ENCODE results near the gene ZNF417. TPM values are rescaled to one million over a fixed set of nuclear protein-coding genes. Genes with fewer than 3 reads are reported as not detected.
"Not testable (repeated sequence)": the region's sequence is repeated elsewhere in the genome, so short reads cannot be mapped to it uniquely, and the experiment has no call there.

Gene ZNF417
- total RNA-seq, 1 donor from 2014 or later: 27.1 TPM

DNA sequence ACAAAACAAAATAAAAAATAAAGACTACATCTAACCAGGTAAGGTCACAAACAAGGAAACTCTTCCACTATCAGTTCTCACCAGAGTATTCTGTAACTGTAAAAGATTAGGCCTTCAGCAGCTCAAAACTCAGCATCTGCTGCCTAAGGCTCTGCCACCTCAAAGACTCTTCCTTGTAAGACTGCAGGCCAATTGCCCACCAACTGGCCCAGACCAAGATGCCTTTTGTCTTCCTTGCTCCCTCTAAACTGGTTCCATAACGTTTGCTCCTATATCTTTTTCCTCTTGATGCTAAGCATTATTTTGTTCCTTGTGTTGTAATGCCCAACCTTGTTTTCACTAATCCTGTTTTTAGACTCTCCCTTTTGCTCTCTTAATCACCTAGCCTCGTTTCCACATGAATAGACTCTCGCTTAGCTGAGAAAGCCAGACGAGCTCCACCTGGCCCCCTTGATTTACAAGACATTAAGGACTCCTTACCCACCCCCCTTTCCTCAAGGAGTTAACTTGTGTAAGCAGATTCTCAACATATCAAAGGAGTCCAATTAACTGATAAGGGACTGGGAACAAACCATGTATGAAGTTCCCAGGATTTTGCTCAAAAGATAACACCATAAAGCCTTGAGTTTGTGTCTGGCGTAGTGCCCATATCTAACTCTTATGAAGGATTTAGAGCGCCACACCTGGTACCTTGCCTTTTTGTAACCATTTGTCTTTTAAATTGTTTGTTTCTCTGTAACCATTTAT is 29.0 kb downstream of the ZNF417 start:
- no peak for DNase-seq (ENCODE audit: low spot score)

- DNase-seq (ENCODE audit: low spot score): no peak
These were observed 30.3 kb downstream of the ZNF417 start for GRCh38 chr19:57886046-57886445.

DNA sequence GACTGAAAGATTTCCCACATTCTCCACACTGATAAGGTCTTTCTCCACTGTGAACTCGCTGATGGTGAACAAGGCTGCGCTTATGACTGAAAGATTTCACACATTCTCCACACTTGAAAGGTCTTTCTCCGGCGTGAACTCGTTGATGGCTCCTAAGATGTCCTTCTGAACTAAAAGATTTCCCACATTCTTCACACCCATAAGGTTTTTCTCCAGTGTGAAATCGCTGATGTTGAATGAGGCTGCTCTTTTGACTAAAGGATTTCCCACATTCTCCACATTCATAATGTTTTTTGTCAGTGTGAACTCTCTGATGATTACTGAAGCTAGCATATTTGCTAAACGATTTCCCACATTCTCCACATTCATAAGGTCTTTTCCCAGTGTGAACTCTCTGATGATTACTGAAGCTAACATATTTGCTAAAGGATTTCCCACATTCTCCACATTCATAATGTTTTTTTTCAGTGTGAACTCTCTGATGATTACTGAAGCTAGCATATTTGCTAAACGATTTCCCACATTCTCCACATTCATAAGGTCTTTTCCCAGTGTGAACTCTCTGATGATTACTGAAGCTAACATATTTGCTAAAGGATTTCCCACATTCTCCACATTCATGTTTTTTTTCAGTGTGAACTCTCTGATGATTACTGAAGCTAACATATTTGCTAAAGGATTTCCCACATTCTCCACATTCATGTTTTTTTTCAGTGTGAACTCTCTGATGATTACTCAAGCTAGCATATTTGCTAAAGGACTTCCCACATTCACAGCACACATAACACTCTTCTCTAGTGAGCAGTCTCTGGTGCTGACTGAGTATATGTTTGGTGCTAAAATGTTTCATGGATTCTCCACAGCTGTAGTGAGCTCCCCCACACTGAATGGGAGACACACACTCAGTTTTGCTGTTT is 42.3 kb downstream of the ZNF417 start:
- DNase-seq (ENCODE audit: low spot score): not testable (repeated sequence)

GRCh38 chr19:57872450-57872849 is 43.9 kb downstream of the ZNF417 start:
- DNase-seq (ENCODE audit: low spot score): no peak

- DNase-seq (ENCODE audit: low spot score): no peak
These were observed 46.2 kb downstream of the ZNF417 start for GRCh38 chr19:57870225-57870624.

GRCh38 chr19:57869655-57870054 is 46.7 kb downstream of the ZNF417 start:
- DNase-seq (ENCODE audit: low spot score): not testable (repeated sequence)

GRCh38 chr19:57867868-57868492 is 48.4 kb downstream of the ZNF417 start:
- DNase-seq (ENCODE audit: low spot score): no peak

Other genes starting within 250 kb of the ZNF417 start
- gene ZSCAN4, start 247.7 kb downstream of the ZNF417 start, total RNA-seq: 1.7 TPM
- 21.5 TPM for gene ZNF551, start 234.6 kb downstream of the ZNF417 start, total RNA-seq
- gene ZNF154, start 207.4 kb downstream of the ZNF417 start, total RNA-seq: 14.2 TPM
- 10.9 TPM for gene ZNF671, start 189.0 kb downstream of the ZNF417 start, total RNA-seq
- gene ZNF776, start 169.8 kb downstream of the ZNF417 start, total RNA-seq: 22.2 TPM
- gene ZNF586, start 146.9 kb downstream of the ZNF417 start, total RNA-seq: 31.6 TPM
- gene ZNF552, start 101.7 kb downstream of the ZNF417 start, total RNA-seq: 67.1 TPM
- gene ZNF587B, start 86.3 kb downstream of the ZNF417 start, total RNA-seq: 38.3 TPM
- 60.2 TPM for gene ZNF587, start 66.7 kb downstream of the ZNF417 start, total RNA-seq
- 51.7 TPM for gene ZNF814, start 27.6 kb downstream of the ZNF417 start, total RNA-seq
- gene ZNF418, start 18.8 kb upstream of the ZNF417 start, total RNA-seq: 12.1 TPM
- 10.6 TPM for gene ZNF256, start 31.1 kb upstream of the ZNF417 start, total RNA-seq
- gene C19orf18, start 57.9 kb upstream of the ZNF417 start, total RNA-seq: 2.2 TPM
- 28.1 TPM for gene ZNF606, start 86.2 kb upstream of the ZNF417 start, total RNA-seq
- gene ZSCAN1, start 117.4 kb upstream of the ZNF417 start, total RNA-seq: 2.3 TPM
- 14.1 TPM for gene ZNF135, start 142.7 kb upstream of the ZNF417 start, total RNA-seq
- gene ZSCAN18, start 181.6 kb upstream of the ZNF417 start, total RNA-seq: 109 TPM
- gene ZNF329, start 234.2 kb upstream of the ZNF417 start, total RNA-seq: 14.8 TPM